22Rv1 (cell line): ENCODE measurements around the gene CERS3.
"Not testable (repeated sequence)": the region's sequence is repeated elsewhere in the genome, so short reads cannot be mapped to it uniquely, and the experiment has no call there.

Experiments
- H3K27ac ChIP-seq: fragments of 450-650 bp; 2 replicates; pipeline ENCODE4 v1.5.1; 2017
- CTCF ChIP-seq: fragments of 450-650 bp; IDR thresholded peaks from 2 replicates; pipeline ENCODE4 v1.5.1; 2017; ENCODE audit warnings: mild to moderate bottlenecking
- ZFX ChIP-seq: fragments of 450-650 bp; IDR thresholded peaks from 2 replicates; pipeline ENCODE4 v1.6.1; 2017; ENCODE audit warnings: antibody characterized with exemption, borderline replicate concordance

The CERS3 gene

GRCh38 chr15:100448481-100448880 is 80.3 kb downstream of the CERS3 start:
- no peak for TF ChIP-seq ZFX
- TF ChIP-seq CTCF = no peak
- no peak overlapping the region for H3K27ac ChIP-seq

- not testable (repeated sequence) for H3K27ac ChIP-seq
Measured at GRCh38 chr15:100441063-100441462, 87.7 kb downstream of the CERS3 start.

- no peak overlapping the region for H3K27ac ChIP-seq
- TF ChIP-seq ZFX (no peak), CTCF (no peak)
Measured at GRCh38 chr15:100439514-100439913, 89.2 kb downstream of the CERS3 start.

GRCh38 chr15:100438570-100438969 is 90.2 kb downstream of the CERS3 start:
- H3K27ac ChIP-seq = no peak overlapping the region
- TF ChIP-seq CTCF = no peak
- no peak for TF ChIP-seq ZFX

GRCh38 chr15:100437261-100437660 is 91.5 kb downstream of the CERS3 start:
- no peak for TF ChIP-seq ZFX
- TF ChIP-seq CTCF = no peak
- H3K27ac ChIP-seq = no peak overlapping the region

GRCh38 chr15:100434561-100434960 is 94.2 kb downstream of the CERS3 start:
- no peak overlapping the region for H3K27ac ChIP-seq
- no peak for TF ChIP-seq CTCF
- no peak for TF ChIP-seq ZFX

- no peak for TF ChIP-seq CTCF
- no peak for TF ChIP-seq ZFX
- no peak overlapping the region for H3K27ac ChIP-seq
Measured at GRCh38 chr15:100434038-100434437, 94.7 kb downstream of the CERS3 start.

- no peak for TF ChIP-seq ZFX
- TF ChIP-seq CTCF = no peak
- H3K27ac ChIP-seq = no peak overlapping the region
Measured at GRCh38 chr15:100433304-100433703, 95.4 kb downstream of the CERS3 start.
